ENCODE measurements around the gene WDSUB1. TPM values are rescaled to one million over a fixed set of nuclear protein-coding genes. Genes with fewer than 3 reads are reported as not detected.

Gene WDSUB1
- total and polyA plus RNA-seq, 9 of the 15 experiments (the other 6 are each of a cell fraction or from before 2014, with no cell fraction given): 5.2 to 13.7 (median 9.4) TPM

DNA sequence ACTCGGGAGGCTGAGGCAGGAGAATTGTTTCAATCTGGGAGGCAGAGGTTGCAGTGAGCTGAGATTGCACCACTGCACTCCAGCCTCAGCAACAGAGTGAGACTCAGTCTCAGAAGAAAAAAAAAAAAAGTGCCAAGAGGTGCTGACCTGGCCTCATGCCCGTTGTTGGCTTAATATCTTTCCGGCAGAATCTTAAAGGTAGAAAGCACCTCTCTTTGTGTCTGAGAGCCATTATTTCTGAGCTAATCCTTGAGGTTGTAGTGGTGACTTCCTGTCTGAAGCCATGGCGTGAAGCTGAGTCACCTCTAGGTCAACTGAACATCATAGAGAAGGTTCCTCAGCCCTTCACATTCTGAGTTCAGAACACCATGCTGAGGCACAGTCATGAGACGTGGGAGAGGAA is 60.4 kb downstream of the WDSUB1 start (continued):
- TF ChIP-seq EHMT2 (IDR thresholded peaks at IDR 0.05) (peak; percentile 79; the same call in 1 of the 2 replicates), DIDO1 (tag; IDR thresholded peaks at IDR 0.05; ENCODE audit: low read depth) (no peak), RAD21 (CRISPR knock-in tag; conservative IDR thresholded peaks at IDR 0.05 in 1 of 2, IDR thresholded peaks at IDR 0.05 in 1 of 2) (no peak), TFAP4 (CRISPR knock-in tag; IDR thresholded peaks at IDR 0.05; ENCODE audit: borderline replicate concordance) (no peak), MXI1 (IDR thresholded peaks at IDR 0.05; ENCODE audit: low read depth, low read length) (no peak), JUND (IDR thresholded peaks at IDR 0.05; ENCODE audit: borderline replicate concordance, low read depth, low read length) (peak; percentile 81; the same call in 1 of the 2 replicates), JUND (tag; IDR thresholded peaks at IDR 0.05; ENCODE audit: borderline replicate concordance, low read depth, low read length) (peak; percentile 64; the same call in 1 of the 3 replicates), ZNF253 (CRISPR knock-in tag; conservative IDR thresholded peaks at IDR 0.05) (no peak), MBD2 (IDR thresholded peaks at IDR 0.05; ENCODE audit: borderline replicate concordance, low read depth) (no peak), NR3C1 (CRISPR knock-in tag; IDR thresholded peaks at IDR 0.05) (no peak), YY1 (IDR thresholded peaks at IDR 0.05; ENCODE audit: borderline replicate concordance in 1 of 3, control insufficient read depth in 1 of 3, extremely low read depth in 1 of 3, insufficient read depth in 3 of 3, insufficient read length in 1 of 3, insufficient replicate concordance in 2 of 3, low read depth in 1 of 3, low read length in 2 of 3) (peak in 1 of 3 experiments; percentile 32), TRIM24 (IDR thresholded peaks at IDR 0.05) (no peak), KHSRP (IDR thresholded peaks at IDR 0.05) (no peak), NCOA2 (IDR thresholded peaks at IDR 0.05; ENCODE audit: partially characterized antibody in 2 of 2) (no peak), ZEB2 (IDR thresholded peaks at IDR 0.05) (no peak), ZNF589 (CRISPR knock-in tag; IDR thresholded peaks at IDR 0.05; ENCODE audit: low read depth) (no peak; the same call in 1 of the 2 replicates), L3MBTL2 (IDR thresholded peaks at IDR 0.05) (peak; percentile 61), BACH1 (tag; IDR thresholded peaks at IDR 0.05) (peak; percentile 55; the same call in 1 of the 2 replicates), ETV1 (tag; conservative IDR thresholded peaks at IDR 0.05; ENCODE audit: low read depth) (peak; percentile 68), ZC3H4 (CRISPR knock-in tag; IDR thresholded peaks at IDR 0.05; ENCODE audit: borderline replicate concordance) (no peak), MAFK (IDR thresholded peaks at IDR 0.05; ENCODE audit: low read length) (peak; percentile 25; the same call in 1 of the 2 replicates), GABPA (tag; conservative IDR thresholded peaks at IDR 0.05; ENCODE audit: low read depth) (peak; percentile 64), C11orf30 (IDR thresholded peaks at IDR 0.05; ENCODE audit: low read depth) (peak; percentile 48; the same call in 1 of the 2 replicates), ZNF3 (CRISPR knock-in tag; IDR thresholded peaks at IDR 0.05) (no peak), KDM1A (IDR thresholded peaks at IDR 0.05) (peak; percentile 69 to 78; a peak in 3 of 4 replicates), SMAD4 (CRISPR knock-in tag; conservative IDR thresholded peaks at IDR 0.05) (peak; percentile 50)
- TF ChIP-seq, protein P1, sequence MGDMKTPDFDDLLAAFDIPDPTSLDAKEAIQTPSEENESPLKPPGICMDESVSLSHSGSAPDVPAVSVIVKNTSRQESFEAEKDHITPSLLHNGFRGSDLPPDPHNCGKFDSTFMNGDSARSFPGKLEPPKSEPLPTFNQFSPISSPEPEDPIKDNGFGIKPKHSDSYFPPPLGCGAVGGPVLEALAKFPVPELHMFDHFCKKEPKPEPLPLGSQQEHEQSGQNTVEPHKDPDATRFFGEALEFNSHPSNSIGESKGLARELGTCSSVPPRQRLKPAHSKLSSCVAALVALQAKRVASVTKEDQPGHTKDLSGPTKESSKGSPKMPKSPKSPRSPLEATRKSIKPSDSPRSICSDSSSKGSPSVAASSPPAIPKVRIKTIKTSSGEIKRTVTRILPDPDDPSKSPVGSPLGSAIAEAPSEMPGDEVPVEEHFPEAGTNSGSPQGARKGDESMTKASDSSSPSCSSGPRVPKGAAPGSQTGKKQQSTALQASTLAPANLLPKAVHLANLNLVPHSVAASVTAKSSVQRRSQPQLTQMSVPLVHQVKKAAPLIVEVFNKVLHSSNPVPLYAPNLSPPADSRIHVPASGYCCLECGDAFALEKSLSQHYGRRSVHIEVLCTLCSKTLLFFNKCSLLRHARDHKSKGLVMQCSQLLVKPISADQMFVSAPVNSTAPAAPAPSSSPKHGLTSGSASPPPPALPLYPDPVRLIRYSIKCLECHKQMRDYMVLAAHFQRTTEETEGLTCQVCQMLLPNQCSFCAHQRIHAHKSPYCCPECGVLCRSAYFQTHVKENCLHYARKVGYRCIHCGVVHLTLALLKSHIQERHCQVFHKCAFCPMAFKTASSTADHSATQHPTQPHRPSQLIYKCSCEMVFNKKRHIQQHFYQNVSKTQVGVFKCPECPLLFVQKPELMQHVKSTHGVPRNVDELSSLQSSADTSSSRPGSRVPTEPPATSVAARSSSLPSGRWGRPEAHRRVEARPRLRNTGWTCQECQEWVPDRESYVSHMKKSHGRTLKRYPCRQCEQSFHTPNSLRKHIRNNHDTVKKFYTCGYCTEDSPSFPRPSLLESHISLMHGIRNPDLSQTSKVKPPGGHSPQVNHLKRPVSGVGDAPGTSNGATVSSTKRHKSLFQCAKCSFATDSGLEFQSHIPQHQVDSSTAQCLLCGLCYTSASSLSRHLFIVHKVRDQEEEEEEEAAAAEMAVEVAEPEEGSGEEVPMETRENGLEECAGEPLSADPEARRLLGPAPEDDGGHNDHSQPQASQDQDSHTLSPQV (IDR thresholded peaks at IDR 0.05): no peak

Data from K562 (cell line).